Measurements from ENCODE around the gene CCDC40. TPM values are rescaled to one million over a fixed set of nuclear protein-coding genes. Genes with fewer than 3 reads are reported as not detected.
"Not testable (repeated sequence)": the region's sequence is repeated elsewhere in the genome, so short reads cannot be mapped to it uniquely, and the experiment has no call there.

The CCDC40 gene
- total RNA-seq, 2 experiments from 2014 or later: not detected

DNA sequence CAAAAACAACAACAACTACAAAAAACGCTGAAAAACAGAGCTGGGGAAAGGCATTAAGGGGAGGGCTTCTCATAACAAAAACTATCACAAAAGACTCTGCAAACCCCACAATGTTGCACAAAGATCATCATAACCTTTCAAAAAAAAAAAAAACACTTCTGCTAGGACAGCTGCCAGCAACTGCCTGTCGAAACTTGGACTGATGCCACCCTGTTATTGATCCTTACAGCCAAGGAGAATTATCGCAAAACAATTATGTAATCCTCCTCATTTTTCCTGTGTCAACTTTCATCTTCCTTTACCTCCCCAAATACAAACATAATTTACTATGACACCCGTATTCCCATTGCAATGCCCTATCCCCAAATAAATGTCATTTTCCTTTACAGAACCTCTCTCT is 9.3 kb downstream of the CCDC40 start:
- intact Hi-C loops (cut with micrococcal nuclease; ENCODE audit: unreplicated experiment): no loop called here
- CTCF ChIA-PET (ENCODE audit: unreplicated experiment): interaction anchor here (0.6 kb wide), 1 partner anchor 777 kb away, joined by 3 read pairs; no protein-coding TSS in a partner anchor
- Histone ChIP-seq H3K9me3 (ENCODE audit: low read length) (no peaks in the 10 kb centered on the region), H3K36me3 (ENCODE audit: insufficient read depth, low read length) (no peaks in the 10 kb centered on the region), H2AFZ (ENCODE audit: low read length) (no peak overlapping the region), H3K4me3 (ENCODE audit: low read depth, low read length, poor library complexity, severe bottlenecking) (no peak overlapping the region), H3K4me1 (ENCODE audit: insufficient read depth, low read length, poor library complexity, severe bottlenecking) (no peaks in the 10 kb centered on the region), H3K4me2 (ENCODE audit: low read length) (no peak overlapping the region), H4K20me1 (ENCODE audit: insufficient read depth, low read length) (no peaks in the 10 kb centered on the region), H3K27ac (ENCODE audit: low read depth, low read length, poor library complexity, severe bottlenecking) (no peak overlapping the region), H3K79me2 (ENCODE audit: insufficient read depth, low read depth, low read length) (no peaks in the 10 kb centered on the region), H3K9me2 (ENCODE audit: insufficient read depth, low read length) (no peaks in the 10 kb centered on the region)
- TF ChIP-seq EZH2phosphoT487 (IDR thresholded peaks at IDR 0.05; ENCODE audit: borderline replicate concordance, low read depth, low read length): no peak
- POLR2A ChIA-PET: interaction anchor here (0.8 kb wide), 1 partner anchor 19 kb away, joined by 3 read pairs; no protein-coding TSS in a partner anchor
- no TSS peak for BruUV-seq (replicated peaks)
- no peak for DNase-seq (ENCODE audit: low spot score)

DNA sequence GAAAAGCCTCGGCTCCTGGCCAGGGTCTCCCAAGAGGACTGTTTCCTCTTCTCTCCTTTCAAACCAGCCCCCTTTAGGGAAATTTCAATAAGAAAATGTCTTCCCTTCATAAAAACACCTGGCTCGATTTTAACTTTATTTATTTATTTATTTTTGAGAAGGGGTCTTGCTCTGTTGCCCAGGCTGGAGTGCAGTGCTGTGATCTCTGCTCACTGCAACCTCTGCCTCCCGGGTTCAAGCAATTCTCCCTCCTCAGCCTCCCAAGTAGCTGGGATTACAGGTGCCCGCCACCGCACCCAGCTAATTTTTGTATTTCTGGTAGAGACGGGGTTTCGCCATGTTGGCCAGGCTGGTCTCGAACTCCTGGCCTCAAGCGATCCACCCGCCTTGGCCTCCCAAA is 10.3 kb downstream of the CCDC40 start:
- POLR2A ChIA-PET; BruUV-seq (replicated peaks); CTCF ChIA-PET (ENCODE audit: unreplicated experiment): not testable (repeated sequence)

DNA sequence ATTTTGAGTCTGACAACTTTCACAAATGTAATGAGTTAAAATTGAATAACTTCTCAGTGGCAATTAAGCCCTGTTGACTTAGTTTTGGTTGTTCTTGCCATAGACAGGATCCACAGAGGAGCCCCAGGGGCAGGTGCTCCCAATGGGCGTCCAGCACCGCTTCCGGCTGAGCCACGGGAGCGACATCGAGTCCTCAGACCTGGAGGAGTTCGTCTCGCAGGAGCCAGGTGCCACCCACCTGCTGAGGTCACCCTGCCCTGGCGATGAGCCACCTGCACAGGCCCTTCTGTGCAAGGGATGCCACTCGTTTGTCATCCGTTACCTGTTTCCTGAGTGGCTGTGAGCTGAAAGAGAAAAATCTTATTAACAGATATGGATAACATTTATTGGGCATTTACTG is 10.7 kb downstream of the CCDC40 start:
- Histone ChIP-seq H3K4me2 (ENCODE audit: low read length) (no peak overlapping the region), H2AFZ (ENCODE audit: low read length) (no peak overlapping the region), H3K36me3 (ENCODE audit: insufficient read depth, low read length) (no peaks in the 10 kb centered on the region), H3K4me3 (ENCODE audit: low read depth, low read length, poor library complexity, severe bottlenecking) (no peak overlapping the region), H3K79me2 (ENCODE audit: insufficient read depth, low read depth, low read length) (no peaks in the 10 kb centered on the region), H3K27ac (ENCODE audit: low read depth, low read length, poor library complexity, severe bottlenecking) (no peak overlapping the region), H3K9me2 (ENCODE audit: insufficient read depth, low read length) (no peaks in the 10 kb centered on the region), H3K9me3 (ENCODE audit: low read length) (no peaks in the 10 kb centered on the region), H4K20me1 (ENCODE audit: insufficient read depth, low read length) (no peaks in the 10 kb centered on the region), H3K4me1 (ENCODE audit: insufficient read depth, low read length, poor library complexity, severe bottlenecking) (no peaks in the 10 kb centered on the region)
- no peak for DNase-seq (ENCODE audit: low spot score)
- no TSS peak for BruUV-seq (replicated peaks)
- CTCF ChIA-PET (ENCODE audit: unreplicated experiment): no interaction called here
- TF ChIP-seq EZH2phosphoT487 (IDR thresholded peaks at IDR 0.05; ENCODE audit: borderline replicate concordance, low read depth, low read length): no peak
- TF ChIP-seq, protein P1, sequence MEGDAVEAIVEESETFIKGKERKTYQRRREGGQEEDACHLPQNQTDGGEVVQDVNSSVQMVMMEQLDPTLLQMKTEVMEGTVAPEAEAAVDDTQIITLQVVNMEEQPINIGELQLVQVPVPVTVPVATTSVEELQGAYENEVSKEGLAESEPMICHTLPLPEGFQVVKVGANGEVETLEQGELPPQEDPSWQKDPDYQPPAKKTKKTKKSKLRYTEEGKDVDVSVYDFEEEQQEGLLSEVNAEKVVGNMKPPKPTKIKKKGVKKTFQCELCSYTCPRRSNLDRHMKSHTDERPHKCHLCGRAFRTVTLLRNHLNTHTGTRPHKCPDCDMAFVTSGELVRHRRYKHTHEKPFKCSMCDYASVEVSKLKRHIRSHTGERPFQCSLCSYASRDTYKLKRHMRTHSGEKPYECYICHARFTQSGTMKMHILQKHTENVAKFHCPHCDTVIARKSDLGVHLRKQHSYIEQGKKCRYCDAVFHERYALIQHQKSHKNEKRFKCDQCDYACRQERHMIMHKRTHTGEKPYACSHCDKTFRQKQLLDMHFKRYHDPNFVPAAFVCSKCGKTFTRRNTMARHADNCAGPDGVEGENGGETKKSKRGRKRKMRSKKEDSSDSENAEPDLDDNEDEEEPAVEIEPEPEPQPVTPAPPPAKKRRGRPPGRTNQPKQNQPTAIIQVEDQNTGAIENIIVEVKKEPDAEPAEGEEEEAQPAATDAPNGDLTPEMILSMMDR (conservative IDR thresholded peaks at IDR 0.05; ENCODE audit: low read length): no peak
- POLR2A ChIA-PET: no interaction called here
- intact Hi-C loops (cut with micrococcal nuclease; ENCODE audit: unreplicated experiment): no loop called here

More for the DNA sequence above, 10.3 kb downstream of the CCDC40 start:
- H3K4me1 ChIP-seq (ENCODE audit: insufficient read depth, low read length, poor library complexity, severe bottlenecking); intact Hi-C loops (cut with micrococcal nuclease; ENCODE audit: unreplicated experiment); H2AFZ ChIP-seq (ENCODE audit: low read length); DNase-seq (ENCODE audit: low spot score); H3K79me2 ChIP-seq (ENCODE audit: insufficient read depth, low read depth, low read length); H3K4me2 ChIP-seq (ENCODE audit: low read length); H3K4me3 ChIP-seq (ENCODE audit: low read depth, low read length, poor library complexity, severe bottlenecking); H3K36me3 ChIP-seq (ENCODE audit: insufficient read depth, low read length); H4K20me1 ChIP-seq (ENCODE audit: insufficient read depth, low read length); H3K9me2 ChIP-seq (ENCODE audit: insufficient read depth, low read length); H3K9me3 ChIP-seq (ENCODE audit: low read length); H3K27ac ChIP-seq (ENCODE audit: low read depth, low read length, poor library complexity, severe bottlenecking): not testable (repeated sequence)

DNA sequence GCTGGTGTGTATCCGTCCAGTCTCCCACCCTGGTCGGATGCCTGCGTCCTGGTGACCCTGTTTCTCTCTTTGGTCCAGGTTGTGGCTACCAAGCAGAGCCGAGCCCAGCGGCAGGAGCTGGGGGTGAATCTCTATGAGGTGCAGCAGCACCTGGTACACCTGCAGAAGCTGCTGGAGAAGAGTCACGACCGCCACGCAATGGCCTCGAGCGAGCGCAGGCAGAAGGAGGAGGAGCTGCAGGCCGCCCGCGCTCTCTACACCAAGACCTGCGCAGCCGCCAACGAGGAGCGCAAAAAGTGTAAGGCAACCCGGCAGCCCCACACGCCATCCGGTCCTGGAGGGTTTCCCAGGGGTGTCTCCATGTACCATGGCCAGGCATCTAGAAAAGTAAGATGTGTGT is 13.5 kb downstream of the CCDC40 start:
- intact Hi-C loops (cut with micrococcal nuclease; ENCODE audit: unreplicated experiment): no loop called here
- no peak for DNase-seq (ENCODE audit: low spot score)
- BruUV-seq (replicated peaks): no TSS peak
- no peak overlapping the region for H2AFZ ChIP-seq (ENCODE audit: low read length)
- ChIA-PET CTCF (ENCODE audit: unreplicated experiment) (no interaction called here), POLR2A (interaction anchor here (0.7 kb wide), 1 partner anchor 9 kb away, joined by 3 read pairs; no protein-coding TSS in a partner anchor)
- no peaks in the 10 kb centered on the region for H3K9me3 ChIP-seq (ENCODE audit: low read length)
- no peaks in the 10 kb centered on the region for H3K9me2 ChIP-seq (ENCODE audit: insufficient read depth, low read length)
- H3K79me2 ChIP-seq (ENCODE audit: insufficient read depth, low read depth, low read length): no peaks in the 10 kb centered on the region
- no peaks in the 10 kb centered on the region for H3K36me3 ChIP-seq (ENCODE audit: insufficient read depth, low read length)
- H3K4me3 ChIP-seq (ENCODE audit: low read depth, low read length, poor library complexity, severe bottlenecking): no peak overlapping the region
- H3K4me1 ChIP-seq (ENCODE audit: insufficient read depth, low read length, poor library complexity, severe bottlenecking): no peaks in the 10 kb centered on the region
- no peak overlapping the region for H3K27ac ChIP-seq (ENCODE audit: low read depth, low read length, poor library complexity, severe bottlenecking)
- no peaks in the 10 kb centered on the region for H4K20me1 ChIP-seq (ENCODE audit: insufficient read depth, low read length)
- TF ChIP-seq, protein P1 (conservative IDR thresholded peaks at IDR 0.05; ENCODE audit: low read length): no peak
- TF ChIP-seq EZH2phosphoT487 (IDR thresholded peaks at IDR 0.05; ENCODE audit: borderline replicate concordance, low read depth, low read length): no peak
- H3K4me2 ChIP-seq (ENCODE audit: low read length): no peak overlapping the region
